ENCODE measurements around the gene BLNK.

BLNK gene

GRCh38 chr10:96233959-96234358, 37.4 kb downstream of the BLNK start:
- CTCF ChIA-PET = no interaction called here
- POLR2A ChIA-PET = no interaction called here
- TF ChIP-seq FOXK2 (IDR thresholded peaks at IDR 0.05) = no peak
- TF ChIP-seq FOXM1 (IDR thresholded peaks at IDR 0.05; ENCODE audit: borderline replicate concordance) = no peak
- TF ChIP-seq LEF1 (IDR thresholded peaks at IDR 0.05; ENCODE audit: borderline replicate concordance) = no peak
- no peak for TF ChIP-seq SUZ12 (IDR thresholded peaks at IDR 0.05)
- no peak for TF ChIP-seq L3MBTL2 (conservative IDR thresholded peaks at IDR 0.05)
- TF ChIP-seq SP1 (IDR thresholded peaks at IDR 0.05) = no peak
- no peak for TF ChIP-seq TARDBP (IDR thresholded peaks at IDR 0.05)
- no peak for TF ChIP-seq HDGF (IDR thresholded peaks at IDR 0.05; ENCODE audit: borderline replicate concordance)
- TF ChIP-seq ARNT (IDR thresholded peaks at IDR 0.05) = no peak
- no peak for TF ChIP-seq ZNF384 (IDR thresholded peaks at IDR 0.05)
- no peak for TF ChIP-seq CTBP1 (IDR thresholded peaks at IDR 0.05; ENCODE audit: borderline replicate concordance)
- no peak for TF ChIP-seq BHLHE40 (IDR thresholded peaks at IDR 0.05; ENCODE audit: borderline replicate concordance)
- no peak for TF ChIP-seq FOXA1 (IDR thresholded peaks at IDR 0.05)
- TF ChIP-seq NFRKB (IDR thresholded peaks at IDR 0.05) = no peak
- TF ChIP-seq PKNOX1 (IDR thresholded peaks at IDR 0.05) = no peak
- no peak for TF ChIP-seq ELF4 (IDR thresholded peaks at IDR 0.05)
- no peak for DNase-seq (ENCODE audit: extremely low spot score)

GRCh38 chr10:96230527-96230926, 40.8 kb downstream of the BLNK start:
- ChIA-PET POLR2A (interaction anchor here (0.6 kb wide), 1 partner anchor 40 kb away, joined by 3 read pairs; no protein-coding TSS in a partner anchor), CTCF (interaction anchor here (0.7 to 1.8 kb wide), 4 partner anchors 19 to 108 kb away, joined by 3 to 62 read pairs (median 6); no protein-coding TSS in a partner anchor)
- TF ChIP-seq HDGF (IDR thresholded peaks at IDR 0.05; ENCODE audit: borderline replicate concordance) (no peak), ELF4 (IDR thresholded peaks at IDR 0.05) (no peak), L3MBTL2 (conservative IDR thresholded peaks at IDR 0.05) (no peak), LEF1 (IDR thresholded peaks at IDR 0.05; ENCODE audit: borderline replicate concordance) (no peak), BHLHE40 (IDR thresholded peaks at IDR 0.05; ENCODE audit: borderline replicate concordance) (no peak), FOXM1 (IDR thresholded peaks at IDR 0.05; ENCODE audit: borderline replicate concordance) (no peak), ZNF384 (IDR thresholded peaks at IDR 0.05) (no peak), PKNOX1 (IDR thresholded peaks at IDR 0.05) (no peak), FOXK2 (IDR thresholded peaks at IDR 0.05) (no peak), SUZ12 (IDR thresholded peaks at IDR 0.05) (no peak), TARDBP (IDR thresholded peaks at IDR 0.05) (no peak), CTBP1 (IDR thresholded peaks at IDR 0.05; ENCODE audit: borderline replicate concordance) (no peak), FOXA1 (IDR thresholded peaks at IDR 0.05) (no peak), SP1 (IDR thresholded peaks at IDR 0.05) (no peak), ARNT (IDR thresholded peaks at IDR 0.05) (no peak), NFRKB (IDR thresholded peaks at IDR 0.05) (no peak)
- no peak for DNase-seq (ENCODE audit: extremely low spot score)

- TF ChIP-seq CTBP1 (IDR thresholded peaks at IDR 0.05; ENCODE audit: borderline replicate concordance) (no peak), FOXM1 (IDR thresholded peaks at IDR 0.05; ENCODE audit: borderline replicate concordance) (no peak), SUZ12 (IDR thresholded peaks at IDR 0.05) (no peak), FOXK2 (IDR thresholded peaks at IDR 0.05) (no peak), PKNOX1 (IDR thresholded peaks at IDR 0.05) (no peak), L3MBTL2 (conservative IDR thresholded peaks at IDR 0.05) (no peak), LEF1 (IDR thresholded peaks at IDR 0.05; ENCODE audit: borderline replicate concordance) (no peak)
- CTCF ChIA-PET = interaction anchor here (0.5 to 1.8 kb wide), 36 partner anchors 8 to 967 kb away, joined by 3 to 62 read pairs (median 4); partner anchors contain the start of genes BLNK, CCNJ and ZNF518A
- peak; percentile 86 for DNase-seq (ENCODE audit: extremely low spot score)
- POLR2A ChIA-PET = interaction anchor here (0.7 to 1.2 kb wide), 3 partner anchors 44 to 140 kb away, joined by 3 to 5 read pairs (median 4); no protein-coding TSS in a partner anchor
These were observed 41.8 kb downstream of the BLNK start for GRCh38 chr10:96229568-96230030.

GRCh38 chr10:96228408-96228994, 42.9 kb downstream of the BLNK start:
- CTCF ChIA-PET = interaction anchor here (0.7 to 1.8 kb wide), 13 partner anchors 9 to 221 kb away, joined by 3 to 62 read pairs (median 5); partner anchors contain the start of genes BLNK and CCNJ
- POLR2A ChIA-PET = no interaction called here
- no peak for TF ChIP-seq NFRKB (IDR thresholded peaks at IDR 0.05)
- TF ChIP-seq ARNT (IDR thresholded peaks at IDR 0.05) = no peak
- no peak for TF ChIP-seq TARDBP (IDR thresholded peaks at IDR 0.05)
- TF ChIP-seq ELF4 (IDR thresholded peaks at IDR 0.05) = no peak
- TF ChIP-seq HDGF (IDR thresholded peaks at IDR 0.05; ENCODE audit: borderline replicate concordance) = no peak
- TF ChIP-seq LEF1 (IDR thresholded peaks at IDR 0.05; ENCODE audit: borderline replicate concordance) = no peak
- TF ChIP-seq CTBP1 (IDR thresholded peaks at IDR 0.05; ENCODE audit: borderline replicate concordance) = no peak
- no peak for TF ChIP-seq BHLHE40 (IDR thresholded peaks at IDR 0.05; ENCODE audit: borderline replicate concordance)
- TF ChIP-seq SP1 (IDR thresholded peaks at IDR 0.05) = no peak
- no peak for TF ChIP-seq FOXM1 (IDR thresholded peaks at IDR 0.05; ENCODE audit: borderline replicate concordance)
- no peak for TF ChIP-seq ZNF384 (IDR thresholded peaks at IDR 0.05)
- no peak for TF ChIP-seq SUZ12 (IDR thresholded peaks at IDR 0.05)
- TF ChIP-seq FOXA1 (IDR thresholded peaks at IDR 0.05) = no peak
- TF ChIP-seq PKNOX1 (IDR thresholded peaks at IDR 0.05) = no peak
- TF ChIP-seq FOXK2 (IDR thresholded peaks at IDR 0.05) = no peak
- TF ChIP-seq L3MBTL2 (conservative IDR thresholded peaks at IDR 0.05) = no peak
- DNase-seq (ENCODE audit: extremely low spot score) = no peak

- CTCF ChIA-PET = interaction anchor here (0.6 to 1.5 kb wide), 3 partner anchors 58 to 109 kb away, joined by 3 to 10 read pairs (median 3); no protein-coding TSS in a partner anchor
- TF ChIP-seq ELF4 (IDR thresholded peaks at IDR 0.05) = no peak
- no peak for DNase-seq (ENCODE audit: extremely low spot score)
- POLR2A ChIA-PET = no interaction called here
These were observed 44.2 kb downstream of the BLNK start for GRCh38 chr10:96227206-96227605.
